ENCODE results near the gene ZNF12.

DNA sequence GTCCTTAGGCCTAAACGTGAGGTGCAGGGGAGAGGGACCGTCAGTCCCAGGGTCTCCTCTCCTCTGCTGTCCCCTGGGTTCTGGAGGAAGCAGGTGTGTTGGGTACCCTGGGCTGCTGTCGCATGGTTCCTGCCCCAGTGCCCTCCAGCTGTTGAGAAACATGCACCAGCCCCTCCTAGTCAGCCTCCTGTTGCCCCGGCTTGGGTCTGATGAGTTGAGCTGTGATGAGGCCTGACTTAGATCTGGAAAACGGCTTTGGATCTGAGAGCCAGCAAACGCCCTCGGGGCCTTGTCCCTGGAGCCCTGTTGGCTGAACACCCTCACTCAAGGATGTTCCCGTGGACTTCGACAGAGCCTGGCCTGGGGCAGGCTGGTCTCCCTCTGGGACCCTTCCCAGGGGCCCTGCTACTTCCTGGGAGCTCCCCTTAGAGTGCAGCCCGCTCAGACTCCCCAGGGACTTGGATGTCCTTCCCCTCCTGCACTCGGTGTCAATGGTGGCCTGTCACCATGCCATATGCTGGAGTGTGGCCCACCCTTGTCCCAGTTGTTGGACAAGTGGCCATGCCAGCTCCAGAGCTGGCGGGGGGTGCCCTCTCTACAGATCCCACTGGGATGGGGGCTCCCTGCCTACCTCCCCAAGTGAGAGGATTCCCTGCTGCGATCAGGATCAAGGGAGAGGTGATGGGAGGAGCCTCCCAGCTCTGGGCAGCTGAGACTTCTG lies 57.3 kb downstream of the ZNF12 start:
- TF ChIP-seq, protein P1, sequence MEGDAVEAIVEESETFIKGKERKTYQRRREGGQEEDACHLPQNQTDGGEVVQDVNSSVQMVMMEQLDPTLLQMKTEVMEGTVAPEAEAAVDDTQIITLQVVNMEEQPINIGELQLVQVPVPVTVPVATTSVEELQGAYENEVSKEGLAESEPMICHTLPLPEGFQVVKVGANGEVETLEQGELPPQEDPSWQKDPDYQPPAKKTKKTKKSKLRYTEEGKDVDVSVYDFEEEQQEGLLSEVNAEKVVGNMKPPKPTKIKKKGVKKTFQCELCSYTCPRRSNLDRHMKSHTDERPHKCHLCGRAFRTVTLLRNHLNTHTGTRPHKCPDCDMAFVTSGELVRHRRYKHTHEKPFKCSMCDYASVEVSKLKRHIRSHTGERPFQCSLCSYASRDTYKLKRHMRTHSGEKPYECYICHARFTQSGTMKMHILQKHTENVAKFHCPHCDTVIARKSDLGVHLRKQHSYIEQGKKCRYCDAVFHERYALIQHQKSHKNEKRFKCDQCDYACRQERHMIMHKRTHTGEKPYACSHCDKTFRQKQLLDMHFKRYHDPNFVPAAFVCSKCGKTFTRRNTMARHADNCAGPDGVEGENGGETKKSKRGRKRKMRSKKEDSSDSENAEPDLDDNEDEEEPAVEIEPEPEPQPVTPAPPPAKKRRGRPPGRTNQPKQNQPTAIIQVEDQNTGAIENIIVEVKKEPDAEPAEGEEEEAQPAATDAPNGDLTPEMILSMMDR (IDR thresholded peaks at IDR 0.05; ENCODE audit: poor library complexity, severe bottlenecking), result no peak
- TF ChIP-seq, protein P2, sequence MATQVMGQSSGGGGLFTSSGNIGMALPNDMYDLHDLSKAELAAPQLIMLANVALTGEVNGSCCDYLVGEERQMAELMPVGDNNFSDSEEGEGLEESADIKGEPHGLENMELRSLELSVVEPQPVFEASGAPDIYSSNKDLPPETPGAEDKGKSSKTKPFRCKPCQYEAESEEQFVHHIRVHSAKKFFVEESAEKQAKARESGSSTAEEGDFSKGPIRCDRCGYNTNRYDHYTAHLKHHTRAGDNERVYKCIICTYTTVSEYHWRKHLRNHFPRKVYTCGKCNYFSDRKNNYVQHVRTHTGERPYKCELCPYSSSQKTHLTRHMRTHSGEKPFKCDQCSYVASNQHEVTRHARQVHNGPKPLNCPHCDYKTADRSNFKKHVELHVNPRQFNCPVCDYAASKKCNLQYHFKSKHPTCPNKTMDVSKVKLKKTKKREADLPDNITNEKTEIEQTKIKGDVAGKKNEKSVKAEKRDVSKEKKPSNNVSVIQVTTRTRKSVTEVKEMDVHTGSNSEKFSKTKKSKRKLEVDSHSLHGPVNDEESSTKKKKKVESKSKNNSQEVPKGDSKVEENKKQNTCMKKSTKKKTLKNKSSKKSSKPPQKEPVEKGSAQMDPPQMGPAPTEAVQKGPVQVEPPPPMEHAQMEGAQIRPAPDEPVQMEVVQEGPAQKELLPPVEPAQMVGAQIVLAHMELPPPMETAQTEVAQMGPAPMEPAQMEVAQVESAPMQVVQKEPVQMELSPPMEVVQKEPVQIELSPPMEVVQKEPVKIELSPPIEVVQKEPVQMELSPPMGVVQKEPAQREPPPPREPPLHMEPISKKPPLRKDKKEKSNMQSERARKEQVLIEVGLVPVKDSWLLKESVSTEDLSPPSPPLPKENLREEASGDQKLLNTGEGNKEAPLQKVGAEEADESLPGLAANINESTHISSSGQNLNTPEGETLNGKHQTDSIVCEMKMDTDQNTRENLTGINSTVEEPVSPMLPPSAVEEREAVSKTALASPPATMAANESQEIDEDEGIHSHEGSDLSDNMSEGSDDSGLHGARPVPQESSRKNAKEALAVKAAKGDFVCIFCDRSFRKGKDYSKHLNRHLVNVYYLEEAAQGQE (IDR thresholded peaks at IDR 0.05; ENCODE audit: borderline replicate concordance), result no peak
- TF ChIP-seq EZH2 (IDR thresholded peaks at IDR 0.05; ENCODE audit: borderline replicate concordance, insufficient read depth, low read length, poor library complexity, severe bottlenecking) (no peak), POLR2AphosphoS5 (IDR thresholded peaks at IDR 0.05) (no peak), RAD21 (conservative IDR thresholded peaks at IDR 0.05) (no peak), EP300 (conservative IDR thresholded peaks at IDR 0.05; ENCODE audit: poor library complexity, severe bottlenecking) (no peak), SMC3 (conservative IDR thresholded peaks at IDR 0.05; ENCODE audit: poor library complexity) (no peak), MXI1 (conservative IDR thresholded peaks at IDR 0.05; ENCODE audit: poor library complexity, severe bottlenecking) (no peak)
